IMR-90 (cell line): Measurements from ENCODE around the gene PTH2. TPM values are rescaled to one million over a fixed set of nuclear protein-coding genes. Genes with fewer than 3 reads are reported as not detected.

Experiments
- ATAC-seq: fragments of 200-7000 bp; cut with Tn5 transposase; 2 replicates; pipeline ENCODE4 v1.9.1; 2020; ENCODE audit warnings: low read depth, mild to moderate bottlenecking, moderate library complexity
- BruUV-seq: library from RNA; stranded (reverse); fragments of 400-500 nt; replicated peaks from 2 replicates; lab custom pipeline; 2021; lab: Mats Ljungman, UMichigan
- CTCF ChIA-PET: fragments of 300-600 bp; formaldehyde crosslinking; extraction: SDS; loops from one replicate; lab custom pipeline; 2021; ENCODE audit warnings: antibody characterized with exemption; lab: Yijun Ruan, JAX
- POLR2A ChIA-PET: fragments of 300-600 bp; sonication (Branson Sonifier 250); formaldehyde crosslinking; loops from one replicate; lab custom pipeline; 2022; ENCODE audit warnings: antibody characterized with exemption; ENCODE audit not compliant: unreplicated experiment; lab: Charles Lee
- DNase-seq: peaks from one replicate; pipeline ENCODE4 v3.0.0; 2013
- H2AFZ ChIP-seq: replicated peaks from 2 replicates; pipeline ENCODE3; 2013; ENCODE audit warnings: low read length, mild to moderate bottlenecking; ENCODE audit not compliant: poor library complexity
- H2AK5ac ChIP-seq: 2 replicates; pipeline ENCODE4 v1.6.1; 2013; ENCODE audit warnings: low read depth, low read length, inconsistent platforms
- H2AK9ac ChIP-seq: replicated peaks from 2 replicates; pipeline ENCODE3; 2013; ENCODE audit warnings: mild to moderate bottlenecking, low read depth, low read length, moderate library complexity; ENCODE audit not compliant: poor library complexity
- H2BK120ac ChIP-seq: 2 replicates; pipeline ENCODE4 v1.6.1; 2013; ENCODE audit warnings: low read depth, low read length, inconsistent platforms
- H2BK15ac ChIP-seq: 3 replicates; pipeline ENCODE4 v1.6.1; 2013; ENCODE audit warnings: low read depth, low read length, inconsistent platforms
- H2BK20ac ChIP-seq: 2 replicates; pipeline ENCODE4 v1.6.1; 2013; ENCODE audit warnings: low read depth, mild to moderate bottlenecking, inconsistent platforms, low read length, moderate library complexity
- H2BK5ac ChIP-seq: 2 replicates; pipeline ENCODE4 v1.6.1; 2013; ENCODE audit warnings: mild to moderate bottlenecking, low read depth, low read length, inconsistent platforms; ENCODE audit not compliant: poor library complexity, severe bottlenecking
- H3K14ac ChIP-seq: replicated peaks from 2 replicates; pipeline ENCODE4 v1.6.1; 2013; ENCODE audit warnings: low read depth, low read length, inconsistent platforms
- H3K18ac ChIP-seq: 2 replicates; pipeline ENCODE4 v1.6.1; 2013; ENCODE audit warnings: low read depth, low read length, control low read depth
- H3K23ac ChIP-seq: 2 replicates; pipeline ENCODE4 v1.6.1; 2013; ENCODE audit warnings: low read depth, low read length, inconsistent platforms
- H3K27ac ChIP-seq: 2 replicates; pipeline ENCODE4 v1.5.1; 2013; ENCODE audit warnings: mild to moderate bottlenecking, control low read depth, low read length; ENCODE audit not compliant: insufficient read depth
- H3K27me3 ChIP-seq: 2 replicates; pipeline ENCODE4 v1.6.1; 2013; ENCODE audit warnings: low read length; ENCODE audit not compliant: control insufficient read depth, insufficient read depth
- H3K36me3 ChIP-seq: 2 replicates; pipeline ENCODE4 v1.6.1; 2013; ENCODE audit warnings: low read length, mixed read lengths; ENCODE audit not compliant: control insufficient read depth, insufficient read depth
- H3K4ac ChIP-seq: 2 replicates; pipeline ENCODE4 v1.6.1; 2013; ENCODE audit warnings: low read depth, low read length, inconsistent platforms
- H3K4me1 ChIP-seq: 2 replicates; pipeline ENCODE4 v1.6.1; 2013; ENCODE audit warnings: low read length, mixed read lengths; ENCODE audit not compliant: control insufficient read depth, insufficient read depth
- H3K4me2 ChIP-seq: 2 replicates; pipeline ENCODE4 v1.6.1; 2013; ENCODE audit warnings: low read depth, mild to moderate bottlenecking, control low read depth, low read length, moderate library complexity
- H3K4me3 ChIP-seq: 2 replicates; pipeline ENCODE4 v1.5.1; 2013; ENCODE audit warnings: low read depth, mild to moderate bottlenecking, control low read depth, low read length, moderate library complexity; ENCODE audit not compliant: insufficient read depth
- H3K56ac ChIP-seq: 2 replicates; pipeline ENCODE4 v1.6.1; 2013; ENCODE audit warnings: low read length, inconsistent platforms; ENCODE audit not compliant: insufficient read depth; ENCODE audit errors: extremely low read depth
- H3K79me1 ChIP-seq, 2 experiments: 2 replicates each; pipeline ENCODE4 v1.6.1; 2013; ENCODE audit warnings: low read length in 2 of 2, inconsistent platforms in 1 of 2, low read depth in 1 of 2
- H3K9ac ChIP-seq: 2 replicates; pipeline ENCODE4 v1.6.1; 2013; ENCODE audit warnings: low read depth, low read length, control low read depth
- H3K9me1 ChIP-seq: 2 replicates; pipeline ENCODE4 v1.6.1; 2013; ENCODE audit warnings: low read length, inconsistent platforms; ENCODE audit not compliant: insufficient read depth
- H3K9me3 ChIP-seq: 2 replicates; pipeline ENCODE4 v1.6.1; 2013; ENCODE audit warnings: low read length; ENCODE audit not compliant: control insufficient read depth, insufficient read depth
- H4K20me1 ChIP-seq: 2 replicates; pipeline ENCODE4 v1.6.1; 2013; ENCODE audit warnings: low read length, inconsistent platforms; ENCODE audit not compliant: insufficient read depth
- H4K5ac ChIP-seq: 2 replicates; pipeline ENCODE4 v1.6.1; 2013; ENCODE audit warnings: mild to moderate bottlenecking, low read depth, low read length, control low read depth
- H4K8ac ChIP-seq, 2 experiments: 2 replicates each; pipeline ENCODE4 v1.6.1; 2013; ENCODE audit warnings: low read depth in 2 of 2, low read length in 2 of 2, control low read depth in 1 of 2, inconsistent platforms in 1 of 2
- H4K91ac ChIP-seq: 2 replicates; pipeline ENCODE4 v1.6.1; 2013; ENCODE audit warnings: low read depth, low read length, inconsistent platforms; ENCODE audit not compliant: insufficient read depth
- CTCF ChIP-seq: conservative IDR thresholded peaks from 2 replicates; pipeline ENCODE4 v1.5.1; 2012; ENCODE audit warnings: mild to moderate bottlenecking, low read depth, low read length, improper control_type of control experiment
- WGBS, 2 experiments: methylation state at CpG; one replicate each; pipeline versions ENCODE4 v1.1.5 to v1.1.7; 2013; ENCODE audit warnings: missing lambda C conversion rate in 2 of 2; ENCODE audit not compliant: insufficient read length in 1 of 2; ENCODE audit errors: extremely low coverage in 2 of 2; 5-methylcytosine and 5-hydroxymethylcytosine counted together
- dilution Hi-C: fragments of 300-500 bp; cut with HindIII; formaldehyde crosslinking; loops from one replicate; pipeline ENCODE4 v1.14.3; 2018; ENCODE audit warnings: low sequenced_read_pairs; ENCODE audit not compliant: unreplicated experiment
- in situ Hi-C: fragments of 300-500 bp; cut with MboI; formaldehyde crosslinking; loops from 3 replicates; pipeline ENCODE4 v1.14.3; 2019; ENCODE audit warnings: low sequenced_read_pairs, inconsistent platforms, mixed read lengths
- intact Hi-C: fragments of 100-400 bp; cut with micrococcal nuclease; formaldehyde crosslinking; loops from 2 replicates; pipeline ENCODE4 v1.10.0; 2022
- polyA plus RNA-seq, 3 experiments: library from polyadenylated mRNA; depleted of rRNA; stranded (reverse); fragments of >200 nt; gene quantifications; 2 replicates each; pipeline ENCODE4 v1.2.3, GENCODE V29; 2012; ENCODE audit warnings: low replicate concordance in 1 of 3
- total RNA-seq: library from RNA; depleted of rRNA; stranded (reverse); fragments of >200 nt; gene quantifications from 2 replicates; pipeline ENCODE4 v1.2.3, GENCODE V29; 2012

Gene PTH2
- total and polyA plus RNA-seq, 2 of the 4 experiments (the other 2 are of a cell fraction) = not detected

GRCh38 chr19:49407079-49407478, 16.2 kb downstream of the PTH2 start:
- Histone ChIP-seq H4K8ac (no peak overlapping the region), H3K36me3 (no peaks in the 10 kb centered on the region), H3K9ac (no peak overlapping the region), H3K9me1 (no peaks in the 10 kb centered on the region), H3K4me1 (peaks cover 6% of the 10 kb centered on the region; the same call in 1 of the 2 replicates), H2BK20ac (no peak overlapping the region), H3K79me1 (no peaks in the 10 kb centered on the region), H3K27ac (no peak overlapping the region), H4K5ac (no peak overlapping the region), H3K9me3 (no peaks in the 10 kb centered on the region), H2AFZ (peak overlapping the region; percentile 23), H3K4me3 (no peak overlapping the region), H2AK5ac (no peak overlapping the region), H2AK9ac (peak overlapping the region; percentile 9), H3K4ac (no peak overlapping the region), H4K91ac (no peak overlapping the region), H3K27me3 (peaks cover 34% of the 10 kb centered on the region), H3K56ac (no peak overlapping the region), H3K4me2 (no peak overlapping the region), H3K23ac (no peak overlapping the region), H2BK5ac (no peak overlapping the region), H2BK15ac (no peak overlapping the region), H4K20me1 (no peaks in the 10 kb centered on the region), H3K14ac (no peak overlapping the region), H3K18ac (no peak overlapping the region), H2BK120ac (no peak overlapping the region)
- DNase-seq = no peak
- dilution Hi-C loops = no loop called here
- intact Hi-C loops = no loop called here
- WGBS, 2 experiments = no CpG with 5 or more reads among the region's 7 CpGs
- ChIA-PET POLR2A (no interaction called here), CTCF (no interaction called here)
- BruUV-seq = no TSS peak
- TF ChIP-seq CTCF = no peak
- ATAC-seq = no peak
- in situ Hi-C loops = no loop called here
